Dermis lymphatic vessel endothelial cell (primary cell): ENCODE results near the gene PCDHGA7. TPM values are rescaled to one million over a fixed set of nuclear protein-coding genes. Genes with fewer than 3 reads are reported as not detected.

Experiments
- total RNA-seq: library from RNA; depleted of rRNA; stranded (reverse); fragments of >200 nt; gene quantifications from 2 replicates; pipeline ENCODE4 v1.2.1, GENCODE V29; 2014

Gene PCDHGA7
- 0.65 and 1.4 TPM in 2 replicates for total RNA-seq

DNA sequence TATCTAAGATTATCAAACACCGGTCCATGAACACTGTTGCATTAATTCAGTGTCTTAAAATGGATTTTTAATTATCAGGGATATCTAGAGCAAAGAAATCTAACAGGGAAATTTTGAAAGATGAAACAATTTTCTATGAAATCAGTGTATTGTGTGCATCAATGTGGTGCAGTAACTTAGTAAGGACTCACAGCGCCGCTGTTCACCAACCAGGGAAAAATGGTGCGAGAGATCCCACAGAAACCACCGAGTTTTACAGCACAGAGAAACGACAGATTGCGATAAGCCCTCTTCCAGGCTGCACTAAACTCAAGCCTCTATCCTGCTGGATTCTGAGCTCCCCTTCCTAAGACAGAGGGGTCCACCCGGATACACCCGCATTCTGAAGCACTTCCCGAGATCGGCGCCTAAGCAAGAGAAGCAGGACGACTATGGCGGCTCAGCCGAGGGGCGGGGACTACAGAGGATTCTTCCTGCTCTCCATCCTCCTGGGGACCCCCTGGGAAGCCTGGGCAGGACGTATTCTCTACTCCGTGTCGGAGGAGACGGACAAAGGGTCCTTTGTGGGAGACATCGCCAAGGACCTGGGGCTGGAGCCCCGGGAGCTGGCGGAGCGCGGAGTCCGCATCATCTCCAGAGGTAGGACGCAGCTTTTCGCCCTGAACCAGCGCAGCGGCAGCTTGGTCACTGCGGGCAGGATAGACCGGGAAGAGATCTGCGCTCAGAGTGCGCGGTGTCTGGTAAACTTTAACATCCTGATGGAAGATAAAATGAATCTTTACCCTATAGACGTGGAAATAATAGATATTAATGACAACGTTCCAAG lies at the start of gene PCDHGA7:
Gene PCDHGA7 (plus strand): TSS at position 274 of the 826 bp plus-strand sequence. CDS start 158 bp downstream, at position 432.

DNA sequence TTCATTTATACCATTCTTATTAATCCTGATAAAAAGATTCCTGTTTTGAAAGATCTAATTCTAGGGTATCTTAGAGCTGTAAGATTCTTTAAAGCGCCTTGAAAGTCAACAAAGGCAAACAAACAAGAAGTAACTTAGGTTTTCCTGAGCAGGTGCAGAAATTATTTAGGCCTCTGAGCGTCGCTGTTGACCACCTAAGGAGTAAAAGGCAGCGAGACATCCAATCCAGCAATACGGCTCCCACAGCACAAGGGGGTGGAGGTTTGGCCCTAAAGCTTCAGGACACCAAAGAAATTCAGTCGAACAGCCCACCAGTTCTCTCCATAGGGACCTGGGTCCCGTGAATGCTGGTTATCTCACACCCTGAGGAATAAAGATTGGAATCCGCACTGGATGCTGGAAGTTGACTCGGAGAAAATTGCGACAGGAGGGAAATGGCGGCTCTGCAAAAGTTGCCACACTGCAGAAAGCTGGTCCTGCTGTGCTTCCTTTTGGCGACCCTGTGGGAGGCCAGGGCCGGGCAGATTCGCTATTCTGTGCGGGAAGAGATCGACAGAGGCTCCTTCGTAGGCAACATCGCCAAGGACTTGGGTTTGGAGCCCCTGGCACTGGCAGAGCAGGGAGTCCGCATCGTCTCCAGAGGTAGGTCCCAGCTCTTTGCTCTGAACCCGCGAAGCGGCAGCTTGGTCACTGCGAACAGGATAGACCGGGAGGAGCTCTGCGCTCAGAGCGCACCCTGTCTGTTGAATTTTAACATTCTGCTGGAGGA lies 43.8 kb upstream of the PCDHGA7 start, which contains the start of gene PCDHGA2:
Gene PCDHGA2 (plus strand): TSS at position 223 of the 769 bp plus-strand sequence.

DNA sequence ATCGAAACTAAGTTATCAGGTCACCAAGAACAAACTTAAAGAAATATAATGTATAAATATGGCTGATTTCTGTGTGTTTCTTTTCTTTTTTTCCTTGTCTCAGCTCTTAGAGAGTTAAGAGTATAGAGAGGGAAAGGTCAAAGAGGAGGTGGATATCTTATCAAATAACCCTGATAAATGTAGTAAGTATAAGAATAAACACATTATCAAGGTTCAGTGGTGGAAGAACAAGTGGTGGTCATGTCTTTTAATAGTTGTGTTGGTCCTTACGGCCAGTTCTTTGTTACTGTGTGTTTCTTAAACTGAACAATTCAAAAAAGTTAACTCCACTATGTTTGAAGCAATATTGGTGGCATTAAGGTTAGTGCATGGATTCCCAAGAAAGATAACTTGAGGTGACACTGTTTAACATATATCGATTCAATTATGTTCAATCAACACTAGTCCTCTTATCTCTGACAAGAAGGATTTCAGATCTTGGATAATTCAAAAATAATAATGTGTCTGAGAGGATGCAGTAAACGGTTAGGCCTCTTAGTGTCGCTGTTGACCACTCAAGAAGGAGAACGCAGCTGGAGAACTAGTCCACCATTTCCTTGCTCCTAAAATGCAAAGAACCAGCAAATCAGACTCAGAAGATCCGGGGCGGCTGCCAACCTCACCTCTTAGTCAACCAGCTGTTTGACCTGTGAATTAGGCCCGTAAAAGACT lies 39.1 kb upstream of the PCDHGA7 start, which contains the start of gene PCDHGA3:
Gene PCDHGA3 (plus strand): TSS at position 588 of the 711 bp plus-strand sequence. CDS start 205 bp downstream, outside the sequence.

DNA sequence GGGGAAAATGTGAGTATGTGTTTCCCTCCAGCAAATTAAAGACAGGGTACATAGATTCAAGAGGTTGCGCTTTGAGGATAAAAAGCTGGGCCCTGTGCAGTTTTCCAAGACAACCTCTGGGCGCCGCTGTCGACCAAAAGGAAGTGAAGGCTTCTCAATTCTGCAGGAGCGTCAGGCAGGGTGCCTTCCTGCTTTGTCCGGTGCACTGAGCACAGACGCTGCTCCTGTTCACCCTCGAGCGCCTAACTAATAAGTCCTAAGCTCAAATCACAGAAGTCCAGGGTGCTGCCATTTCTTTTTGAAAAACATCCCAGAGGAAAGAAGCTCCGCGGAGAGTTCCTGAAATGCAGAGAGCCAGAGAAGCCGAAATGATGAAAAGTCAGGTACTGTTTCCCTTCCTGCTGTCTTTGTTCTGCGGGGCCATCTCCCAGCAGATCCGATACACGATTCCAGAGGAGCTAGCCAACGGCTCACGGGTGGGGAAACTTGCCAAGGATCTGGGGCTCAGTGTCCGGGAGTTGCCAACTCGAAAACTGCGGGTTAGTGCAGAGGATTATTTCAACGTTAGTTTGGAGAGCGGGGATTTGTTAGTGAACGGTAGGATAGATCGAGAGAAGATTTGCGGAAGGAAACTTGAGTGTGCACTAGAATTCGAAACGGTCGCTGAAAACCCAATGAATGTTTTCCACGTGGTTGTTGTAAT lies 32.5 kb upstream of the PCDHGA7 start, which contains the start of gene PCDHGB1:
Gene PCDHGB1 (plus strand): TSS at position 183 of the 703 bp plus-strand sequence. CDS start 162 bp downstream, at position 345.

DNA sequence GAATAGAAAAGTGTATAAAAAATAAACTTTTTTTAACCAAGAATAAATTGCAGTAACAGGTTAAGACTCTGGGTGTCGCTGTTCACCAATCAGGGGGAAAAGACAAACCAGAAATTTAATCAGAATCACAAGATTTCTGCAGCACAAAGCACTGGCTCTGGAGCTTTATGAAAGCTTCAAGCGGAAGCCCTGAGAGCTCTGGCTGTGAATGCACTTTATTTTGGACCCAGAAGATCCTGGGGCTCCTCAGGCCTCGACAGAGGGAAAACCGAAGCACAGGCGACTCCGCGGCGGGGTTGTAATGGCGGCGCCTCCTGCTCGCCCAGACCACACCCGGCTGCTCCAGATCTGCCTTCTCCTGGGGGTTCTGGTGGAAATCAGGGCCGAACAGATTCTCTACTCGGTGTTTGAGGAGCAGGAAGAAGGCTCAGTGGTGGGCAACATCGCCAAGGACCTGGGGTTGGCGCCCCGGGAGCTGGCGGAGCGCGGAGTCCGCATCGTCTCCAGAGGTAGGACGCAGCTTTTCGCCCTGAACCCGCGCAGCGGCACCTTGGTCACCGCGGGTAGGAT lies 27.6 kb upstream of the PCDHGA7 start, which contains the start of gene PCDHGA4:
Gene PCDHGA4 (plus strand): TSS at position 122 of the 570 bp plus-strand sequence. CDS start 87 bp downstream, at position 209.

DNA sequence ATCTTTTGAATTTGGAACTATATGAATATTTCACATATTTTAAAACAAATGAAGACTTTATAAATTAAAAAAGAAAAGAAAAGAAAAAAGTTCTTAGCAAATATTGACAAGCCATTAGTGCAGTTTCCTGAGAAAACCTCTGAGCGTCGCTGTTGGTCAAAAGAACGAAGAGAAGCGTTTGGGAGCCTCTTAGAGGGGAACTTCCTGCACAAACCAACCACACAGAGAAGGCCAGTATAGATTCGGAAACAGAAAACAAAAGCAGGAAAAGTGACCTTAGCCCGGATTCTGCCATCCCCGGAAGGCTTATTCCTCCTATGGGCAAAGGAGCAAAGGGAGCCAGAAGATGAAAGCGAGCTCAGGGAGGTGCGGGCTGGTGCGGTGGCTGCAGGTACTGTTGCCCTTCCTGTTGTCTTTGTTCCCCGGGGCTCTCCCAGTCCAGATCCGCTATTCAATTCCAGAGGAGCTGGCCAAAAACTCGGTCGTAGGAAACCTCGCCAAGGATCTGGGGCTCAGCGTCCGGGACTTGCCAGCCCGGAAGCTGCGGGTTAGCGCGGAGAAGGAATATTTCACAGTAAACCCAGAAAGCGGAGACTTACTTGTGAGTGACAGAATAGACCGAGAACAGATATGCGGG lies 22.6 kb upstream of the PCDHGA7 start, which contains the start of gene PCDHGB2:
Gene PCDHGB2 (plus strand): TSS at position 205 of the 637 bp plus-strand sequence. CDS start 142 bp downstream, at position 347.

DNA sequence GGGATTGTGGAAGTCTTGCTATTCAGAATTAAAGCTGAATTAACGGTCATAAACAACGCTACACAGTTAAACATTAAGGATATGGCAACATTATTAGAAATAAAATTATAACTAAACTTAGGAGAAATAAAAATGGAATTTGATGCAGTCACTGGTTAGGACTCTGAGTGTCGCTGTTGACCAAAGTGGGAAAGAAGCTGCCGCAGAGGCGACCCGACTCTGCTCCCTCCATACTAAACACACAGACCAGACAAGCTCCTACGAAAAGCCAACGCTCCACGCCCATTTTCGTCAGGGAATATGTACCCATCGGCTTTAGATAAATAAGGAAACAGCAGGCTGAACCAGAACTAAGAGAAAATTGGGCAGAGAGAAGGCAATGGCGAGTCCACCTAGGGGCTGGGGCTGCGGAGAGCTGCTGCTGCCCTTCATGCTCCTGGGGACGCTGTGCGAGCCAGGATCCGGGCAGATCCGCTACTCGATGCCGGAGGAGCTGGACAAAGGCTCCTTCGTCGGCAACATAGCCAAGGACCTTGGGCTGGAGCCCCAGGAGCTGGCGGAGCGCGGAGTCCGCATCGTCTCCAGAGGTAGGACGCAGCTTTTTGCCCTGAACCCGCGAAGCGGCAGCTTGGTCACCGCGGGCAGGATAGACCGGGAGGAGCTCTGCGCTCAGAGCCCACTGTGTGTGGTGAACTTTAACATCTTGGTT lies 18.4 kb upstream of the PCDHGA7 start, which contains the start of gene PCDHGA5:
Gene PCDHGA5 (plus strand): TSS at position 211 of the 709 bp plus-strand sequence. CDS start 169 bp downstream, at position 380.

DNA sequence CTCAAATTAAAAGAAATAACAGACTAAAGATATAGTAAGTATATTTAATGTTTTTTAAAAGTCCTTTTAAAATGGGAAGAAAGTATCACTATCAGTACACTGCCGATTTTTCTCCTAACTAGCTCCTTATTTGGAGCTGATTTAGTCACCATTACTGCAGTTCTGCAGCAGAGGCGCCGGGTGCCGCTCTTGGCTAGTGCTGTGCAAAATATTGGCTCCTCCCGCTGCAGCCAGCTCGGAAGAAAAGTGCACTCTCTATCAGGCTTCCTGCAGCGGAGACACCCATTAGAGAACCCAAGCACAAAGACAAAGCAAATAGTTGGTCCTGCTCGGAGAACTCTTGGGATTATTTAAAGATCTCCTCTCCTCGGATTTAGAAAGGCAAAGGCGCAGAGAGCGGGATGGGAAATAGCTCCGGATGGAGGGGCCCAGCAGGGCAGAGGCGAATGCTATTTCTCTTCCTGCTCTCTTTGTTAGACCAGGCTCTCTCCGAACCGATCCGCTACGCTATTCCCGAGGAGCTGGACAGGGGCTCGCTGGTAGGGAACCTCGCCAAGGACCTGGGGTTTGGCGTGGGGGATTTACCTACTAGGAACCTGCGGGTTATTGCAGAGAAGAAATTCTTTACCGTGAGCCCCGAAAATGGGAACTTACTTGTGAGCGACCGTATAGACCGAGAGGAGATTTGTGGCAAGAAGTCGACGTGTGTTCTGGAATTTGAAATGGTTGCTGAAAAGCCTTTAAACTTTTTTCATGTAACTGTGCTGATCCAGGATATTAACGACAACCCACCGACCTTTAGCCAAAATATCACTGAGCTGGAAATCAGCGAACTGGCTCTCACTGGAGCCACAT lies 12.3 kb upstream of the PCDHGA7 start, which contains the start of gene PCDHGB3:
Gene PCDHGB3 (plus strand): TSS at position 249 of the 855 bp plus-strand sequence. CDS start 153 bp downstream, at position 402.

DNA sequence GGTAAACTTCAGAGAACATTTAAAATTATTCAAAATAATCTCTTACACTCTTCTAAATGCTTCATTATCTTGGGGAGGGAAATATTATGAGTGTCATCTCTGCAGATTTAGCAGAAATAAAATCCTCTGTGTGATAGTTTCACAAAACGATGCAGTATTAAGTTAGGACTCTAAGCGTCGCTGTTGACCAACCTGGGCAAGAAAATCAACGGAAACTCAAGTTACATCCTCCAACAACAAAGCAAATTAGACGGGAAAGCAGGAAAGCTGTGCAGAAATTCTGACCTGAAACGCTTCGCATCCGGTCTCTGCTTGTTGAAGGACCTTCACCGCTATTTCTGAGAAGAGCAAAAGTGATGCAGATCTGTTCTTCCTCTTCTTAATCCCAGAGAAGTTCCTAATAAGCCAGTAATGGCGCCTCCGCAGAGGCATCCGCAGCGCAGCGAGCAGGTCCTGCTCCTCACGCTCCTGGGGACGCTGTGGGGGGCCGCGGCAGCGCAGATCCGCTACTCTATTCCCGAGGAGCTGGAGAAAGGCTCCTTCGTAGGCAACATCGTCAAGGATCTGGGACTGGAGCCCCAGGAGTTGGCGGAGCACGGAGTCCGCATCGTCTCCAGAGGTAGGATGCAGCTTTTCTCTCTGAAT lies 8.7 kb upstream of the PCDHGA7 start, which contains the start of gene PCDHGA6:
Gene PCDHGA6 (plus strand): TSS at position 219 of the 645 bp plus-strand sequence. CDS start 193 bp downstream, at position 412.

DNA sequence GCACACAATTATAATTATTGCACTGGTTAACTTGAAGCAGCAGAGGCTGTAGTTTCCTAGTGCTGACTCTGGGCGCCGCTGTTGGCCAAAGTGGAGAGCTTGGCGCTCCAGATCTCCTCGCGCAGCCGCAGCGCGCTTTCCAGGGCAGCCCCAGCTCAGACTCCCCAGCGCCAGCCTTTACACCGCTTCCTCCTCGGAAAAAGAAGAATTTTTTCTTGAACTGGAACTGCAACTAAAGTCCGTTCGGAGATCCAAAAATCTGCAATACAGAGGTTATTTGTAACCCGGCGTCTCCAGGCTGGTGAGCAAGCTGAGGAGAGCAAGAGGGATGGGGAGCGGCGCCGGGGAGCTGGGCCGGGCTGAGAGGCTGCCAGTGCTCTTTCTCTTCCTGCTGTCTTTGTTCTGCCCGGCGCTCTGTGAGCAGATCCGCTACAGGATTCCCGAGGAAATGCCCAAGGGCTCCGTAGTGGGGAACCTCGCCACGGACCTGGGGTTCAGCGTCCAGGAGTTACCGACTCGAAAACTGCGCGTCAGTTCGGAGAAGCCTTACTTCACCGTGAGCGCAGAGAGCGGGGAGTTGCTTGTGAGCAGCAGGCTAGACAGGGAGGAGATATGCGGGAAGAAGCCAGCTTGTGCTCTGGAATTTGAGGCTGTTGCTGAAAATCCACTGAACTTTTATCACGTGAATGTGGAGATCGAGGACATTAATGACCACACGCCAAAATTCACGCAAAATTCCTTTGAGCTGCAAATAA lies 5.2 kb downstream of the PCDHGA7 start, which contains the start of gene PCDHGB4:
Gene PCDHGB4 (plus strand): TSS at position 142 of the 755 bp plus-strand sequence. CDS start 187 bp downstream, at position 329.

DNA sequence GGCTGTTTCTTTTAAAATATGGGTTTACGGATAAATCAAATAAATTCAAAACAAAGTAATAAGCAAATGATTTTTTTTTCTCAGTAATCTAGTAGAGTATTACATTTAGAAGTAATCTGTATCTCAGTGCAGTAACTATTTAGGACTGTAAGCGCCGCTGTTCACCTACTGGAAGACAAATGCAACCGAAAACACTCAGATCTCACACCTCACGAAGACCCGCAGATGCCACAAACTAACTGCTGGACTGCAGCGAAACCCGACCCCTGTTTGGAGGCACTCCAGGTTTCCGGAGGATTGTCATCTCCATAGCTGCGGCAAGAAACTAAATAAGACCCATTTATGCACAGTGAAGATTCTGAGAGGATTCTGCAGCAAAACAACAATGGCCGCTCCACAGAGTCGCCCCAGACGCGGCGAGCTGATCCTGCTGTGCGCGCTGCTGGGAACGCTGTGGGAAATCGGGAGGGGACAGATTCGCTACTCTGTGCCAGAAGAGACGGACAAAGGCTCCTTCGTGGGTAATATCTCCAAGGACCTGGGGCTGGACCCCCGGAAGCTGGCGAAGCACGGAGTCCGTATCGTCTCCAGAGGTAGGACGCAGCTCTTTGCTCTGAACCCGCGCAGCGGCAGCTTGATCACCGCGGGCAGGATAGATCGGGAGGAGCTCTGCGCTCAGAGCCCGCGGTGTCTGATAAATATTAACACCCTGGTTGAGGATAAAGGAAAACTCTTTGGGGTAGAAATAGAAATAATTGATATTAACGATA lies 10.1 kb downstream of the PCDHGA7 start, which contains the start of gene PCDHGA8:
Gene PCDHGA8 (plus strand): TSS at position 205 of the 770 bp plus-strand sequence. CDS start 181 bp downstream, at position 386.

DNA sequence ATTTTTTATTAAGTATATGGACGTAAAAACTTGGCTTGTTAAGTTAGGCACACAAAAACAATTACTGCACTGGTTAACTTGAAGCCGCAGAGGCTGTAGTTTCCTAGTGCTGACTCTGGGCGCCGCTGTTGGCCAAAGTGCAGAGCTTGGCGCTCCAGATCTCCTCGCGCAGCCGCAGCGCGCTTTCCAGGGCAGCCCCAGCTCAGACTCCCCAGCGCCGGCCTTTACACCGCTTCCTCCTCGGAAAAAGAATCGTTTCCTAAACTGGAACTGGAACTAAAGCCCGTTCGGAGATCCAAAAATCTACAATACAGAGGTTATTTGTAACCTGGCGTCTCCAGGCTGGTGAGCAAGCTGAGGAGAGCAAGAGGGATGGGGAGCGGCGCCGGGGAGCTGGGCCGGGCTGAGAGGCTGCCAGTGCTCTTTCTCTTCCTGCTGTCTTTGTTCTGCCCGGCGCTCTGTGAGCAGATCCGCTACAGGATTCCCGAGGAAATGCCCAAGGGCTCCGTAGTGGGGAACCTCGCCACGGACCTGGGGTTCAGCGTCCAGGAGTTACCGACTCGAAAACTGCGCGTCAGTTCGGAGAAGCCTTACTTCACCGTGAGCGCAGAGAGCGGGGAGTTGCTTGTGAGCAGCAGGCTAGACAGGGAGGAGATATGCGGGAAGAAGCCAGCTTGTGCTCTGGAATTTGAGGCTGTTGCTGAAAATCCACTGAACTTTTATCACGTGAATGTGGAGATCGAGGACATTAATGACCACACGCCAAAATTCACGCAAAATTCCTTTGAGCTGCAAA lies 15.4 kb downstream of the PCDHGA7 start, which contains the start of gene PCDHGB5:
Gene PCDHGB5 (plus strand): TSS at position 192 of the 796 bp plus-strand sequence. CDS start 181 bp downstream, at position 373.

DNA sequence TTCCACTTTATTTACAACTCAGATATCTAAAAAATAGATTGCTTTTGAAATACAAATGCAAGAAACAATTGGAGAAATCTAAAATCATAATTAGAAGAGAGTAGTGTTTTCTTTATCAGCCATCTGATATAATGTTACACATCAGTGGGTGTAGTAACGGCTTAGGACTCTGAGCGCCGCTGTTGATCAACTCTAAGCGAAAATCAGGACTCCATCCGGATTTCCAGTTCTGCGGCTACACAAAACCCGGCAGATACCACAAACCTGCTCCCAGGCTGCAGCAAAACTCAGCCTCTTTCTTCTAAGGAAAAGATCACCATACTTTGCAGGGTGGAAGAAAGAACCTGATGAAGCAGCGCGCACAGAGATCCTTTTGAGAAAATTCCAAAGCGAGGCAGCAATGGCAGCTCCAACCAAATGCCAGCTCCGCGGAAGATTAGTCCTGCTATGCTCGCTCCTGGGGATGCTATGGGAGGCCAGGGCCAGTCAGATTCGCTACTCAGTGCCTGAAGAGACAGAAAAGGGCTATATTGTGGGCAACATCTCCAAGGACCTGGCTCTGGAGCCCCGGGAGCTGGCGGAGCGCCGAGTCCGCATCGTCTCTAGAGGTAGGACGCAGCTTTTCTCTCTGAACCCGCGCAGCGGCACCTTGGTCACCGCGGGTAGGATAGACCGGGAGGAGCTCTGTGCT lies 20.2 kb downstream of the PCDHGA7 start, which contains the start of gene PCDHGA9:
Gene PCDHGA9 (plus strand): TSS at position 226 of the 691 bp plus-strand sequence. CDS start 175 bp downstream, at position 401.

DNA sequence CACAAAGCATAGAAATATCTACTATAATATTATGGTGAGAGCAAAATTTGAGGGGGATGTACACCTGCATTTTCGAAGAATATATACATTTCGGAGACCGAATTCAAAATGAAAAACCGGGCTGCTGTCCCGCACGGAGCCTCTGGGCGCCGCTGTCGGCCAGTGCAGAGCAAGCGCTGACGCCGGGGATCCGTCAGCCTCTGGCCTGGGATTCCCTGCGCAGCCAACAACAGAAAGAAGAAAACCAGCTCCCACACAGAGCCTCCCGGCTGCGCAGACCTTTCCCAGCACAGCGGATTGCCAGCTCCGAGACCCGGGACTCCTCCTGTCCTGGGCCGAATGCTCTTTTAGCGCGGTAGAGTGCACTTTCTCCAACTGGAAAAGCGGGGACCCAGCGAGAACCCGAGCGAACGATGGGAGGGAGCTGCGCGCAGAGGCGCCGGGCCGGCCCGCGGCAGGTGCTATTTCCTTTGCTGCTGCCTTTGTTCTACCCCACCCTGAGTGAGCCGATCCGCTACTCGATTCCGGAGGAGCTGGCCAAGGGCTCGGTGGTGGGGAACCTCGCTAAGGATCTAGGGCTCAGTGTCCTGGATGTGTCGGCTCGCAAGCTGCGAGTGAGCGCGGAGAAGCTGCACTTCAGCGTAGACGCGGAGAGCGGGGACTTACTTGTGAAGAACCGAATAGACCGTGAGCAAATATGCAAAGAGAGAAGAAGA lies 25.4 kb downstream of the PCDHGA7 start, which contains the start of gene PCDHGB6:
Gene PCDHGB6 (plus strand): TSS at position 232 of the 716 bp plus-strand sequence. CDS start 182 bp downstream, at position 414.

